Peyer's patch (tissue), 4 donors: Measurements from ENCODE around the gene PACS2. TPM values are rescaled to one million over a fixed set of nuclear protein-coding genes. Genes with fewer than 3 reads are reported as not detected.

ENCODE experiments used
- DNase-seq, 3 donors: peaks; one replicate each; pipeline ENCODE4 v3.0.0-alpha.2; 2017 to 2019
- H3K27ac ChIP-seq, 4 donors: fragments of 200-600 bp; sonication (generic); one replicate each; pipeline ENCODE4 v1.5.1; 2016 to 2019
- H3K27me3 ChIP-seq, 2 donors: fragments of 200-600 bp; sonication (generic); one replicate each; pipeline ENCODE4 v1.5.1; 2019
- H3K36me3 ChIP-seq, 3 donors: fragments of 200-600 bp; sonication (generic); one replicate each; pipeline ENCODE4 v1.5.1; 2016 to 2019
- H3K4me1 ChIP-seq, 4 donors: fragments of 200-600 bp; sonication (generic); one replicate each; pipeline ENCODE4 v1.5.1; 2016 to 2019
- H3K4me3 ChIP-seq, 4 donors: fragments of 200-600 bp; sonication (generic); 1 replicate in 3 of 4; 2 replicates in 1 of 4; pipeline ENCODE4 v1.5.1; 2016 to 2019; ENCODE audit warnings: mild to moderate bottlenecking in 1 of 4
- H3K9me3 ChIP-seq, 4 donors: fragments of 200-600 bp; sonication (generic); one replicate each; pipeline ENCODE4 v1.5.1; 2016 to 2019; ENCODE audit warnings: mild to moderate bottlenecking in 1 of 4
- CTCF ChIP-seq, 6 experiments: fragments of 450-650 bp in 4 of 6; fragments of 200-600 bp in 2 of 6; sonication (generic) in 1 of 6; IDR thresholded peaks; one replicate each; pipeline ENCODE4 v1.5.1; 2017 to 2019; ENCODE audit warnings: antibody characterized with exemption in 6 of 6, mild to moderate bottlenecking in 3 of 6, moderate library complexity in 1 of 6
- POLR2A ChIP-seq, 2 donors: fragments of 450-650 bp; IDR thresholded peaks; one replicate each; pipeline ENCODE4 v1.5.1; 2017; ENCODE audit warnings: antibody characterized with exemption in 2 of 2, mild to moderate bottlenecking in 2 of 2, moderate library complexity in 2 of 2
- total RNA-seq, 4 donors: library from RNA; depleted of rRNA; stranded (reverse); fragments of >200 nt; gene quantifications; one replicate each; pipeline ENCODE4 v1.1.0, GENCODE V29; 2016

Gene PACS2
- total RNA-seq, 4 donors from 2014 or later, result 77.2 to 158 (median 126) TPM

GRCh38 chr14:105280525-105280924, 34.0 kb upstream of the PACS2 start:
- H3K36me3 ChIP-seq, result no peaks in the 10 kb centered on the region
- H3K27me3 ChIP-seq, result no peaks in the 10 kb centered on the region
- no peak for TF ChIP-seq CTCF (IDR thresholded peaks at IDR 0.05)
- no peak for TF ChIP-seq POLR2A (IDR thresholded peaks at IDR 0.05)
- H3K4me3 ChIP-seq, result no peak overlapping the region
- H3K4me1 ChIP-seq, result no peaks in the 10 kb centered on the region
- DNase-seq, result no peak
- no peaks in the 10 kb centered on the region for H3K9me3 ChIP-seq
- H3K27ac ChIP-seq, result no peak overlapping the region

GRCh38 chr14:105281371-105282097, 33.0 kb upstream of the PACS2 start:
- H3K4me1 ChIP-seq, result no peaks in the 10 kb centered on the region
- H3K9me3 ChIP-seq, result no peaks in the 10 kb centered on the region
- no peaks in the 10 kb centered on the region for H3K36me3 ChIP-seq
- TF ChIP-seq CTCF (IDR thresholded peaks at IDR 0.05) (peak in 5 of 6 experiments; percentile 21 to 63 (median 61)), POLR2A (IDR thresholded peaks at IDR 0.05) (no peak)
- no peaks in the 10 kb centered on the region for H3K27me3 ChIP-seq
- H3K27ac ChIP-seq, result no peak overlapping the region
- no peak for DNase-seq
- H3K4me3 ChIP-seq, result no peak overlapping the region

GRCh38 chr14:105282098-105282725, 32.3 kb upstream of the PACS2 start:
- H3K36me3 ChIP-seq, result no peaks in the 10 kb centered on the region
- no peak overlapping the region for H3K27ac ChIP-seq
- no peak overlapping the region for H3K4me3 ChIP-seq
- H3K4me1 ChIP-seq, result no peaks in the 10 kb centered on the region
- no peaks in the 10 kb centered on the region for H3K27me3 ChIP-seq
- no peak for DNase-seq
- no peaks in the 10 kb centered on the region for H3K9me3 ChIP-seq
- no peak for TF ChIP-seq CTCF (IDR thresholded peaks at IDR 0.05)
- no peak for TF ChIP-seq POLR2A (IDR thresholded peaks at IDR 0.05)

GRCh38 chr14:105283028-105283427, 31.5 kb upstream of the PACS2 start:
- TF ChIP-seq POLR2A (IDR thresholded peaks at IDR 0.05) (no peak), CTCF (IDR thresholded peaks at IDR 0.05) (no peak)
- Histone ChIP-seq H3K4me3 (no peak overlapping the region), H3K4me1 (no peaks in the 10 kb centered on the region), H3K9me3 (no peaks in the 10 kb centered on the region), H3K27ac (no peak overlapping the region), H3K27me3 (no peaks in the 10 kb centered on the region), H3K36me3 (no peaks in the 10 kb centered on the region)
- no peak for DNase-seq

GRCh38 chr14:105283899-105284298, 30.6 kb upstream of the PACS2 start:
- no peak for TF ChIP-seq CTCF (IDR thresholded peaks at IDR 0.05)
- TF ChIP-seq POLR2A (IDR thresholded peaks at IDR 0.05), result no peak

More at GRCh38 chr14:105283899-105284298, 30.6 kb upstream of the PACS2 start:
- H3K4me1 ChIP-seq, result no peaks in the 10 kb centered on the region
- no peaks in the 10 kb centered on the region for H3K9me3 ChIP-seq
- H3K4me3 ChIP-seq, result no peak overlapping the region
- DNase-seq, result no peak
- no peak overlapping the region for H3K27ac ChIP-seq
- H3K27me3 ChIP-seq, result no peaks in the 10 kb centered on the region
- no peaks in the 10 kb centered on the region for H3K36me3 ChIP-seq
